OCI-LY1 (cell line): ENCODE results near the gene TF.
A peak's percentile ranks its signal among the peaks of the same experiment; 100 is the strongest.

Experiments used
- H2AFZ ChIP-seq: fragments of 200-600 bp; sonication (generic), shearing (Covaris generic); 2 replicates; pipeline ENCODE4 v1.6.0; 2014; ENCODE audit warnings: antibody characterized with exemption, mild to moderate bottlenecking, low read length
- H3F3A ChIP-seq: fragments of 200-600 bp; sonication (generic), shearing (Covaris generic); 2 replicates; pipeline ENCODE4 v1.6.0; 2014; ENCODE audit warnings: mild to moderate bottlenecking, antibody characterized with exemption, low read length, moderate library complexity; ENCODE audit not compliant: insufficient read depth
- H3K27ac ChIP-seq: fragments of 200-600 bp; sonication (generic); 2 replicates; pipeline ENCODE4 v1.5.1; 2014; ENCODE audit warnings: low read length, mixed run types, mild to moderate bottlenecking, low read depth; ENCODE audit not compliant: poor library complexity, severe bottlenecking
- H3K27me3 ChIP-seq: fragments of 200-600 bp; sonication (generic); 2 replicates; pipeline ENCODE4 v1.6.0; 2014; ENCODE audit warnings: antibody characterized with exemption, mild to moderate bottlenecking, low read length, moderate library complexity; ENCODE audit not compliant: insufficient read depth
- H3K36me3 ChIP-seq: fragments of 200-600 bp; sonication (generic); 2 replicates; pipeline ENCODE4 v1.6.1; 2014; ENCODE audit warnings: mild to moderate bottlenecking, antibody characterized with exemption, low read length, moderate library complexity, mixed read lengths; ENCODE audit not compliant: insufficient read depth
- H3K4me1 ChIP-seq: fragments of 200-600 bp; sonication (generic); 2 replicates; pipeline ENCODE4 v1.5.1; 2014; ENCODE audit warnings: mild to moderate bottlenecking, low read length, moderate library complexity; ENCODE audit not compliant: insufficient read depth, severe bottlenecking
- H3K4me2 ChIP-seq: fragments of 200-600 bp; sonication (generic), shearing (Covaris generic); 2 replicates; pipeline ENCODE4 v1.6.1; 2014; ENCODE audit warnings: low read length
- H3K4me3 ChIP-seq: fragments of 200-600 bp; sonication (generic); 2 replicates; pipeline ENCODE4 v1.5.1; 2014; ENCODE audit warnings: low read length, low read depth, mild to moderate bottlenecking, mixed read lengths; ENCODE audit not compliant: poor library complexity, severe bottlenecking
- H3K79me2 ChIP-seq: fragments of 200-600 bp; shearing (Covaris generic); 2 replicates; pipeline ENCODE4 v1.6.1; 2016; ENCODE audit warnings: mixed run types, low read length, mixed read lengths; ENCODE audit not compliant: insufficient read depth
- H3K9ac ChIP-seq: fragments of 200-600 bp; sonication (generic), shearing (Covaris generic); 2 replicates; pipeline ENCODE4 v1.6.1; 2014; ENCODE audit warnings: mild to moderate bottlenecking, low read length, mixed read lengths
- H3K9me2 ChIP-seq: fragments of 200-600 bp; sonication (generic), shearing (Covaris generic); 2 replicates; pipeline ENCODE4 v1.6.1; 2014; ENCODE audit warnings: low read depth, mild to moderate bottlenecking, low read length, mixed read lengths
- H3K9me3 ChIP-seq: fragments of 200-600 bp; shearing (Covaris generic); 2 replicates; pipeline ENCODE4 v1.6.1; 2014; ENCODE audit warnings: low read length, mixed read lengths
- H4K20me1 ChIP-seq: fragments of 200-600 bp; sonication (generic), shearing (Covaris generic); 2 replicates; pipeline ENCODE4 v1.6.0; 2016; ENCODE audit warnings: mild to moderate bottlenecking, low read length; ENCODE audit not compliant: insufficient read depth
- CTCF ChIP-seq: fragments of 200-600 bp; sonication (generic), shearing (Covaris generic); IDR thresholded peaks from 2 replicates; pipeline ENCODE4 v1.5.1; 2017; ENCODE audit warnings: mild to moderate bottlenecking, antibody characterized with exemption, low read length, moderate library complexity, mixed read lengths
- EZH2 ChIP-seq: fragments of 200-600 bp; sonication (generic), shearing (Covaris generic); IDR thresholded peaks from 2 replicates; pipeline ENCODE4 v1.8.0; 2017; ENCODE audit warnings: borderline replicate concordance, mixed run types, mild to moderate bottlenecking, antibody characterized with exemption, low read length, moderate library complexity, mixed read lengths

Gene TF

GRCh38 chr3:133820129-133820528, 73.9 kb downstream of the TF start:
- Histone ChIP-seq H3K27ac (no peak overlapping the region), H3K9me3 (no peaks in the 10 kb centered on the region), H3K4me1 (no peaks in the 10 kb centered on the region), H3K36me3 (peaks cover 87% of the 10 kb centered on the region), H4K20me1 (no peaks in the 10 kb centered on the region), H3K27me3 (no peaks in the 10 kb centered on the region), H3K9me2 (no peaks in the 10 kb centered on the region), H3K4me3 (no peak overlapping the region), H3F3A (no peaks in the 10 kb centered on the region), H3K9ac (no peak overlapping the region), H3K79me2 (no peaks in the 10 kb centered on the region), H2AFZ (no peak overlapping the region), H3K4me2 (no peak overlapping the region)
- no peak for TF ChIP-seq EZH2

GRCh38 chr3:133820889-133821675, 74.9 kb downstream of the TF start:
- no peak overlapping the region for H3K4me2 ChIP-seq
- TF ChIP-seq CTCF = no peak
- no peak for TF ChIP-seq EZH2
- no peak overlapping the region for H3K4me3 ChIP-seq

GRCh38 chr3:133821767-133822638, 75.8 kb downstream of the TF start:
- H3K36me3 ChIP-seq = peaks cover 68% of the 10 kb centered on the region

More at GRCh38 chr3:133820889-133821675, 74.9 kb downstream of the TF start:
- Histone ChIP-seq H3F3A (no peaks in the 10 kb centered on the region), H2AFZ (no peak overlapping the region), H3K27ac (no peak overlapping the region), H3K4me1 (no peaks in the 10 kb centered on the region), H3K79me2 (no peaks in the 10 kb centered on the region), H3K27me3 (no peaks in the 10 kb centered on the region), H3K9ac (no peak overlapping the region), H3K36me3 (peaks cover 78% of the 10 kb centered on the region), H3K9me3 (no peaks in the 10 kb centered on the region), H3K9me2 (no peaks in the 10 kb centered on the region), H4K20me1 (no peaks in the 10 kb centered on the region)

More at GRCh38 chr3:133821767-133822638, 75.8 kb downstream of the TF start:
- peak; percentile 77 for TF ChIP-seq CTCF
- TF ChIP-seq EZH2 = no peak
- no peaks in the 10 kb centered on the region for H3K9me2 ChIP-seq
- H3K9ac ChIP-seq = no peak overlapping the region
- H3K4me3 ChIP-seq = no peak overlapping the region
- no peaks in the 10 kb centered on the region for H4K20me1 ChIP-seq
- H3K27ac ChIP-seq = no peak overlapping the region
- H2AFZ ChIP-seq = no peak overlapping the region
- H3K4me2 ChIP-seq = no peak overlapping the region
- no peaks in the 10 kb centered on the region for H3F3A ChIP-seq
- H3K79me2 ChIP-seq = no peaks in the 10 kb centered on the region
- no peaks in the 10 kb centered on the region for H3K27me3 ChIP-seq
- H3K9me3 ChIP-seq = no peaks in the 10 kb centered on the region
- H3K4me1 ChIP-seq = no peaks in the 10 kb centered on the region
